Renal cortex interstitium (tissue), 11 donors: ENCODE measurements around the gene DCAF11. TPM values are rescaled to one million over a fixed set of nuclear protein-coding genes. Genes with fewer than 3 reads are reported as not detected.
"Not testable (repeated sequence)": the region's sequence is repeated elsewhere in the genome, so short reads cannot be mapped to it uniquely, and the experiment has no call there.

Experiments
- DNase-seq, 11 donors: peaks; one replicate each; pipeline ENCODE4 v3.0.0-alpha.2; 2013; ENCODE audit warnings: low read depth in 9 of 11, low spot score in 4 of 11; ENCODE audit errors: extremely low read depth in 1 of 11
- polyA plus RNA-seq, 3 donors: library from polyadenylated mRNA; unstranded; fragments of 120-200 nt; gene quantifications; one replicate each; pipeline ENCODE4 v1.2.1, GENCODE V29; 2013; ENCODE audit not compliant: insufficient read length in 3 of 3

Gene DCAF11
- polyA plus RNA-seq, 3 donors: 72.3 to 85.0 (median 80.7) TPM

DNA sequence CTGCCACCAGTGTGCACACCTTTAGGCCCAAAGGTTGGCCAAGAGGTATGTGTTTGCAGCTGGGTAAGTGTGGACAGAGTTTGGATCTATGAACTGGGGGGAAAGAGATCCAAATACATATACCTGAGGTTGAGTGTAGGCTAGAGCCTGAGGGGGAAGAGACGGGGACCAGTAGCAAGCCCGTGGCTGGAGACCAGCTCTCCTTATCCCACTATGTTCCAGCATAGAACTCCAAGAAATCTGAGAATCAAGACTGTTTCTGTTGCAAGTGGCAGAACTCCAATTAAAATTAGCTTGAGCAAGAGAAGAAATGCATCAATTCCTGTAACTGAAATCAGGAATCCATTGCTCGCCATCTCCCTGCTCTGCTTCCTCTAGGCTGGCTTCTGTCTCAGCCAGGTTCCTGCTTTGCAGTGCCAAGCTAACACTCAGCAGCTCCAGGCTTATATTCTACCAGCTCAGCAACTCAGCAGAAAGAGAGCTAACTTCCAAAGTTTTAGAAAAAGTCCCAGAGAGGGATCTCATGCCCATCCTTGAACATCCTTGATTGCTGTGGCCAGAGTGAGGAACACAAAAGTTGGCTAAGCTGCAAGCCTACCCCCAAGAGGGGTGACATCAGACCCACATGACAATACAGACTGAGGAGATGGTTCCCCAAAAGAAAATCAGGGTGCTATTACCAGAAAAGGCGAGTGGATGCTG lies 21.9 kb upstream of the DCAF11 start:
- no peak for DNase-seq

GRCh38 chr14:24093207-24093900 lies 21.2 kb upstream of the DCAF11 start:
- DNase-seq: no peak

DNA sequence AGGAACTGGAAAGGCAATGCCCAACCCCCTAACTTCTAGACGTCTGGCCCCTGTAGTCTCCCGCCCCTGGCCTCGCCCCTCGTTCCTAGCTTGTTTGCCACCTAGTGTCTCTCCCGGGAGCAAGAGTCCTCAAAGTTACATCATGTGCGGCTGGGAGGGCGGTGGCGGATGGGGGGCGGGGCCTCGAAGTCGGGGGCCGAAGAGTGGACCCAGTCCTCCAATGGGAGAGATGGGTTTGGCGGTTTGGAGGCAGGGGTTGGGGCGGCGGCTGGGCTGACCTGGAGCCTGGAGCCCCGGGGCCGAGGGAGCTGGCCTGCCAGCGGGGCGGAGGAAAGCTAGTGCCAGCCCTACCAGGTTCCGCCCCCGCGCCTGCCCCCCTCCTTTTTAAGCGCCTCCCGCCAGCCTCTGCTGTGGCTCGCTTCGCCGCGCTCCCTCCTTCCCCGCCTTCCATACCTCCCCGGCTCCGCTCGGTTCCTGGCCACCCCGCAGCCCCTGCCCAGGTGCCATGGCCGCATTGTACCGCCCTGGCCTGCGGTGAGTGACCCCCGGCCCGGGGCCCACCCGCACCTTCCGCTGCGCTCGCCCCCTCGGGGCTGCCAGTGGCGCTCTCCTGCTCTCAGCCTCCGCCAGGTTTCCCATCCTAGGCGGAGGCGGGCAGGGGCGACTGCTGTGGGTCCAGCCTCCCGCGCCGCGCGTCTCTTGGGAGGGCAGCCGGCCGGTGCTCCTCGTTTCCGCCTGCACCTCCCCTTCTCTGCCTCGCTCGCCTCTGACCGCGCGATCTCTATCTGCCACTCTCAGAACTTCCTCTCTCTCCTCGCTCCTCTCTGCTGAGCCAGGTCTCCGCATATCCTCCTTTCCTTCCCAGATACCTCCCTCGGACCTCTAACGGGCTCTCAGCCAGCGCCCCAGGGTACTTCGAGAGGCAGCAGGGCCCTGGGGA lies 20.4 kb upstream of the DCAF11 start, which contains the start of gene PCK2:
PCK2 (plus strand) TSS at position 411 of the 940 bp plus-strand sequence; CDS start at position 506, 95 bp downstream.
- DNase-seq: peak in 9 of 11 donors; percentile 47 to 80 (median 67)

GRCh38 chr14:24094841-24095270 lies 19.7 kb upstream of the DCAF11 start:
- no peak for DNase-seq

DNA sequence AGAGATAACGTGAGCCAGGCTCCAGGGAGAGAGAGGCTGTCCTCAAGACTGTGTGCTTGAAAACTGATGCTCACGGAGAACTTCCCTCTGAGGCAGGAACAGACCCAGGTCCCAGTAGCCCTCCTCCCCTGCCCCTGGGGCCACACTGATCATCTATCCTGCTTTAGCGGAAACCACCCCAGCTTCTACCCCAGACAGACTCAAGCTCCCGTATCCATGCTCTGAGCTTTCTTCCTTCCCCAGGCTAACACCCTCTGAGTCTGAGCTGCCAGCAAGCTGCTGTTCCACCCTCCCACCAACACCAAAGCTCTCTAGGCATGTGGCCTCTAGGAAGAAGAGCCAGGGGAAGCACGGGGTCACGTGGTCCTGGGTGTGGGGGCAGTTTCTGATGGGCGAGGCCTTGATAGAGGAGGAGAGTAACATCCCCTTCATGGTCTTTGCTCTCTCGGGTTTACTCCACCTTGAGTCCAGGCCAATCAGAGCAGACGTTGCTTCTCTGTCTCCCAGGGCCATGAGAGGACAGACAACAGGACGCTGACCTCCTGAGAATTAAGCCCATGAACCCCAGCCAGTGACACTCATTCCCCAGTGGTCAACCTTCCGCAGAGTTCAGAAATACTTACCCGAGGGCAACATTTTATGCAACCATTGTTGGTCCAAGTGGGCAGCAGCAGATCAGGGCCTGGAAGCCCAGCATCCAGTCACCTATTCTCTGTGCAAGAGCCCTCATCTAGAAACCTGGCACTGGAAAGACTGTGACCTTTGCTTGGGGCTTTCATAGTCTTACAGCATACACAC lies 19.1 kb upstream of the DCAF11 start:
- peak in 3 of 11 donors; percentile 27 to 64 (median 44) for DNase-seq

DNA sequence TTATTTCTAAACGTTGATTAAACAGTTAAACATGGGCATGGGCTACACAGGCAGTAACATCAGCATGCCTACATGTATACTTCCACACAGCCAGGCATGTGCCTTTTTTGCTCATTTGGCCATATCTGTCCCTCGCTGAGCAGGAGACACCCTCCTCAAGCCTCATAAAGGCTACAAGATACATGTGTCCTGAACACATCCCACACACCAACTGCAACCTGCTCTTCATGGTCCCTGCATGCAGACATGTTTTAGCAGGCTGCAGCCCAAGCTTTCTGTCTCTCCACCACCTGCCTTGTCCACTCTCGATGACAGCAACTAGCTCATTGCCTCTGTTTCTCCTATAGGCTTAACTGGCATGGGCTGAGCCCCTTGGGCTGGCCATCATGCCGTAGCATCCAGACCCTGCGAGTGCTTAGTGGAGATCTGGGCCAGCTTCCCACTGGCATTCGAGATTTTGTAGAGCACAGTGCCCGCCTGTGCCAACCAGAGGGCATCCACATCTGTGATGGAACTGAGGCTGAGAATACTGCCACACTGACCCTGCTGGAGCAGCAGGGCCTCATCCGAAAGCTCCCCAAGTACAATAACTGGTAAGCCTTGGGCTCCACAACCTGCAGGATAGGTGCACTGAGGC lies 17.9 kb upstream of the DCAF11 start:
- no peak for DNase-seq

GRCh38 chr14:24098229-24098926 lies 16.2 kb upstream of the DCAF11 start:
- no peak for DNase-seq

GRCh38 chr14:24098927-24099813 lies 15.4 kb upstream of the DCAF11 start:
- DNase-seq: no peak

DNA sequence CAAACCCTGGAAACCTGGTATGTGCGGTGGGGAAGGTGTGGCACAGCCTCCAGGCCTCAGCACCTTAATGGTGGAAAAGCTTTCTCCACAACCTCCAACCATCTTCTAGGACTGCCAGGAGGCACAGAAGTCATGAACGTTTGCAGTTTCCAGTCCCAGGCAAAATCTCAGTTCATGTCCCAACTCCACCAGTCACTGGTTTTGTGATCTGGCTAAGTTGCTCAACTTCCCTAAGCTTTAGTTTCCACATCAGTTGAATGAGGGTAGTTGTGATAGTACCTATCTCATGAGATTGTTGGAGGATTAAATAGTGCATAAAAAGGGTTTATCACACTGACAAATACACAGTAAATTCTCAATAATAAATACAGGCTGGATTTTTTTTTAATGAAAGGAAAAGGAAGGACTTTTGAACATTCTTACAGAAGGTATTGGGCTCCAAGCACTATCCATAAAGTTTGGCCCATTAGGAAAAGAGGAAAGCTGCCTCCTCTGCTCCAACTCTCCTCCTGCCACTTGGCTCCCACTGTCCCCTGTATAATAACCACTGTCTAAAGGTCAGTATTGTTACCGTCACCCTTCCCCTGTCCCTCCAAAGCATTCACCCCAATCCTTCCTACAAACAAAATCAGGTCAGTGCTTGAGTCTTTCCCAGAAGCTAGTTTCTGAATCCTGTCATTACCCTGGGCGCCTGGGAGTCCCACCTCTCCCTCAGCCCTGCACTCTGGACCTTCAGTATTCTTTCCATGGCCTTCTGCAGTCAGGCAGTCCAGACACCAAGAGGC lies 14.2 kb upstream of the DCAF11 start:
- DNase-seq: no peak

DNA sequence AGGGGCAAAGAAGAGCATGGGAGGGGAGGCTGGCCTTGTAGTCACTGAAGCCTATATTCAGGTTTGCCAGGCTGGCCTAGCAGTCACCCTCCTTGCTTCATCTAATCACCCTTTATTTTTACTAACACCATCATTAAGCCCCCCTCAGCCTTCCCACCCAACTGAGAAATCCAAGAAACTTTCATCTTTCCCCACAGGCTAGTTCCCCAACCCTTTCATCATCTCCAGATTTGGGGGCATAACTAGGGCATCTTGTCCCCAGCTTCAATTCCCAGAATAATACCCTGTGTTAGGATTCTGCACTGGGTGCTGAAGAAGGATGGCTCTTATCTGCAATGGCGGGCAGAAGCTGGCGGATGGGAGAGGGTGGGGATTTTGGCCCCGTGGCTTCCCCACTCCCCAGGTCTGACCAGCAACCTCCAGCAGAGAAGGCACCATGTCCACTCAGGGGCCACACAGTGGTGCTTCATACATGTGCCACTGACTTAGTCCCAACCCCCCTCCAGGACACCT lies 13.5 kb upstream of the DCAF11 start:
- no peak for DNase-seq

- DNase-seq: no peak
Observed at GRCh38 chr14:24102357-24103048, 12.1 kb upstream of the DCAF11 start.

- DNase-seq: no peak
Observed at GRCh38 chr14:24103451-24103850, 11.1 kb upstream of the DCAF11 start.

DNA sequence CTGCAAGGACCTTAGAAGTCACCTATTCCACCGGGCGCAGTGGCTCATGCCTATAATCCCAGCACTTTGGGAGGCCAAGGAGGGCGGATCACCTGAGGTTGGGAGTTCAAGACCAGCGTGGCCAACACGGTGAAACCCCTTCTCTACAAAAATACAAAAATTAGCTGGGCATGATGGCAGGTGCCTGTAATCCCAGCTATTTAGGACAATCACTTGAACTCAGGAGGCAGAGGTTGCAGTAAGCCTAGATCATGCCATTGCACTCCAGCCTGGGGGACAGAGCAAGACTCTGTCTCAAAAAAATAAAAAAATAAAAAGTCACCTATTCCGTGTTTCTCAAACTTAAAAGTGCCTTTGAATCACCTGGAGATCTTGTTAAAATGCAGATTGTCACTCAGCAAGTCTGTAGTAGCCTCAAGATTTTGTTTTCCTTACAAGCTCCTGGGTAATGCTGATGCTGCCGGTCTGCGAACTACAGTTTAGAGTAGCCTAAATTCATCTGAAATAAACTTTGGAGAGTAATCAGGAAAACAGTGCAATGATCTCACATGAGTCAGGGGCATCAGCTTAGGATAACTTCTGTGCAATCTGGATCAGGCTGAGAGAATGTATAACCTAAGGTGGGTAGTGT lies 8.9 kb upstream of the DCAF11 start:
- DNase-seq: not testable (repeated sequence)

DNA sequence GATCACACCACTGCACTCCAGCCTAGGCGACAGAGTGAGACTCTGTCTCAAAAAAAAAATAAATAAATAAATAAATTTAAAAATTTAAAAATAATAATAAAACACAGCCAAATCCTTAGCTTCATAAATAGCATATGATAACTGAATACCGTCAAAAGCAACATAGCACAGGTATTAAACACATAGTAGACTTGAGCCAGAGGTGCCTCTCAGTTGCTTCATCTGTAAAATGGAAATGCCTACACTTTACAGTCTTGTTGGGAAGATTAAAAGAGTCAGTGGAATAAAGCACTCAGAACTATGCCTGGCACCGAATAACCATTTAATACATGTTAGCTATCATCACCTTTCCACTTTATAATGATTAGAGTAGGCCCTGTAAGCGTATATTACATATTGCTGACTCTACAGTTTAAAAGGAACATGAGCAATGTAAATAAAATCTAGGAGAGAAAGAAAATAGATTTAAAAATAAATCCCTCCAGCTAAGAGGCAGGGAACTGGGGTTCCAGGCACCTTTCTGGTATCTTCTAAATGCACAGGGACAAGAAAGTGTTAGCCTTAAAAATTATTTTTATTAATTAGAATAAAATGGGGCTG lies 7.8 kb upstream of the DCAF11 start:
- no peak for DNase-seq
